ENCODE data around the gene CARD19.

DNA sequence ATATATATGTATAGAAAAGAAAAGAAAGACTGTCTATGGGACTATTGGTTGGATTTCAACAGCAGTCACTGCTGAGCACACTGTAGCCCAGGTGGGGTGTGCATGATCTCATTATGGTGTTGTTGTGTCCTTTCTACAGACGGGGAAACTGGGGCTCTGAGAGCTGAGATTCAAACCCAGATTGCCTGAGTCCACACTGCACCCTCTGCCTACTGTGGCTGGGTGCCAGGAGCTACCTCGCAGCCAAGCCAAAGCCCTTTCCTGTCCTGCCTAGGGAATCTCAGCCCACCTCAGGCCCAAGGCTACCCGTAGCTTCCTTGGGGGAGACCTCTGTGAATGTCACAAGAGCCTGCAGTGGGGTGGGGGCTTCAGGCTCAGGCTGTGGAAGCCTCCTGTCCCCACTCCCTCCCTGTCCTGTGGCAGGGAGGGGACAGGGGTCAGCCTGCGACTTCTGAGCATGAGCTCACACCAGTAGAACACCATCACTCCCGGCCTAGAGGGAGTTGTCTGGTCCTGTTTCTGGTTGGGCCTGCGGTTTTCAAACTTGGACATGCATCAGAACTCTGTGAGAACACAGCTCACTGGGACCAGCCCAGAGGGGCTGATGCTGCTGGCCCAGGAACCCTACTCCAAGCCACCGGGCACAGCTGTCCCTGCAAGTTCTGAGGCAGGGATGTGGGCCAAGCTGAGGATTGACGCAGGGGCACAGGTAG is 45.9 kb downstream of the CARD19 start:
- TF ChIP-seq, protein P1, sequence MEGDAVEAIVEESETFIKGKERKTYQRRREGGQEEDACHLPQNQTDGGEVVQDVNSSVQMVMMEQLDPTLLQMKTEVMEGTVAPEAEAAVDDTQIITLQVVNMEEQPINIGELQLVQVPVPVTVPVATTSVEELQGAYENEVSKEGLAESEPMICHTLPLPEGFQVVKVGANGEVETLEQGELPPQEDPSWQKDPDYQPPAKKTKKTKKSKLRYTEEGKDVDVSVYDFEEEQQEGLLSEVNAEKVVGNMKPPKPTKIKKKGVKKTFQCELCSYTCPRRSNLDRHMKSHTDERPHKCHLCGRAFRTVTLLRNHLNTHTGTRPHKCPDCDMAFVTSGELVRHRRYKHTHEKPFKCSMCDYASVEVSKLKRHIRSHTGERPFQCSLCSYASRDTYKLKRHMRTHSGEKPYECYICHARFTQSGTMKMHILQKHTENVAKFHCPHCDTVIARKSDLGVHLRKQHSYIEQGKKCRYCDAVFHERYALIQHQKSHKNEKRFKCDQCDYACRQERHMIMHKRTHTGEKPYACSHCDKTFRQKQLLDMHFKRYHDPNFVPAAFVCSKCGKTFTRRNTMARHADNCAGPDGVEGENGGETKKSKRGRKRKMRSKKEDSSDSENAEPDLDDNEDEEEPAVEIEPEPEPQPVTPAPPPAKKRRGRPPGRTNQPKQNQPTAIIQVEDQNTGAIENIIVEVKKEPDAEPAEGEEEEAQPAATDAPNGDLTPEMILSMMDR (IDR thresholded peaks at IDR 0.05) = no peak
- TF ChIP-seq POLR2A (IDR thresholded peaks at IDR 0.05) = no peak
- TF ChIP-seq POLR2AphosphoS5 (IDR thresholded peaks at IDR 0.05; ENCODE audit: insufficient read depth in 1 of 2, low read depth in 1 of 2) = no peak
